H1 (cell line): Measurements from ENCODE around the gene TMEM179B. TPM values are rescaled to one million over a fixed set of nuclear protein-coding genes. Genes with fewer than 3 reads are reported as not detected.

Experiments used
- CTCF ChIA-PET: fragments of 300-600 bp; sonication (Branson Sonifier 250); formaldehyde crosslinking; loops from one replicate; lab custom pipeline; 2021; ENCODE audit not compliant: partially characterized antibody; lab: Charles Lee
- POLR2A ChIA-PET: fragments of 300-600 bp; sonication (Branson Sonifier 250); formaldehyde crosslinking; loops from one replicate; lab custom pipeline; 2021; ENCODE audit warnings: inconsistent platforms; ENCODE audit not compliant: partially characterized antibody; lab: Charles Lee
- DNase-seq, 2 experiments: peaks; one replicate each; pipeline versions ENCODE4 v3.0.0 to v3.0.0-alpha.2; 2010 to 2022; ENCODE audit warnings: low spot score in 2 of 2, low read depth in 1 of 2, mixed read lengths in 1 of 2
- FAIRE-seq: peaks from 2 replicates; lab custom pipeline; 2011; peaks lifted over from hg19 to GRCh38; lab: Jason Lieb, UNC
- H2AFZ ChIP-seq: 2 replicates; pipeline ENCODE4 v1.8.1; 2012; ENCODE audit warnings: low read length, inconsistent platforms
- H2AK5ac ChIP-seq: 2 replicates; pipeline ENCODE4 v1.6.1; 2013; ENCODE audit warnings: low read depth, low read length
- H2BK120ac ChIP-seq: replicated peaks from 2 replicates; pipeline ENCODE3; 2013; ENCODE audit warnings: low read depth, low read length, inconsistent platforms
- H2BK12ac ChIP-seq: 2 replicates; pipeline ENCODE4 v1.6.1; 2013; ENCODE audit warnings: low read depth, low read length
- H2BK15ac ChIP-seq: 2 replicates; pipeline ENCODE4 v1.6.1; 2013; ENCODE audit warnings: low read length
- H2BK20ac ChIP-seq: 2 replicates; pipeline ENCODE4 v1.6.1; 2013; ENCODE audit warnings: low read length
- H2BK5ac ChIP-seq: 2 replicates; pipeline ENCODE4 v1.6.1; 2013; ENCODE audit warnings: low read depth, low read length
- H3K14ac ChIP-seq: 2 replicates; pipeline ENCODE4 v1.6.1; 2013; ENCODE audit warnings: inconsistent platforms; ENCODE audit not compliant: insufficient read length
- H3K18ac ChIP-seq: 2 replicates; pipeline ENCODE4 v1.6.1; 2013; ENCODE audit warnings: low read length; ENCODE audit errors: extremely low read depth
- H3K23ac ChIP-seq: 2 replicates; pipeline ENCODE4 v1.6.1; 2013; ENCODE audit warnings: inconsistent platforms; ENCODE audit not compliant: insufficient read length
- H3K23me2 ChIP-seq: 2 replicates; pipeline ENCODE4 v1.6.1; 2013; ENCODE audit warnings: low read depth, low read length
- H3K27ac ChIP-seq: 2 replicates; pipeline ENCODE4 v1.6.1; 2011; ENCODE audit warnings: low read depth, low read length, inconsistent platforms
- H3K27me3 ChIP-seq, 4 experiments: replicated peaks in 1 of 4; 1 replicate in 1 of 4; 2 replicates in 3 of 4; pipeline versions ENCODE4 v1.6.1 to v1.8.1; 2011 to 2013; ENCODE audit warnings: low read length in 3 of 4, mild to moderate bottlenecking in 3 of 4, inconsistent platforms in 2 of 4, mixed read lengths in 2 of 4, moderate library complexity in 1 of 4; ENCODE audit not compliant: control insufficient read depth in 3 of 4, insufficient read depth in 3 of 4; ENCODE audit errors: extremely low read depth in 1 of 4
- H3K36me3 ChIP-seq, 4 experiments: 2 replicates each; pipeline versions ENCODE4 v1.6.1 to v1.8.1; 2011 to 2013; ENCODE audit warnings: mild to moderate bottlenecking in 4 of 4, low read length in 3 of 4, moderate library complexity in 2 of 4, control low read depth in 1 of 4, inconsistent platforms in 1 of 4; ENCODE audit not compliant: insufficient read depth in 4 of 4, control insufficient read depth in 2 of 4
- H3K4ac ChIP-seq: replicated peaks from 2 replicates; pipeline ENCODE3; 2013; ENCODE audit warnings: low read length, low read depth, mixed read lengths, inconsistent platforms; ENCODE audit not compliant: insufficient read length
- H3K4me1 ChIP-seq, 4 experiments: replicated peaks in 1 of 4; 1 replicate in 1 of 4; 2 replicates in 3 of 4; pipeline versions ENCODE4 v1.6.1 to v1.8.1; 2011 to 2013; ENCODE audit warnings: low read length in 3 of 4, inconsistent platforms in 2 of 4, mixed read lengths in 1 of 4; ENCODE audit not compliant: insufficient read depth in 4 of 4, control insufficient read depth in 3 of 4
- H3K4me2 ChIP-seq, 2 experiments: 2 replicates each; pipeline versions ENCODE4 v1.6.1 to v1.8.1; 2011 to 2013; ENCODE audit warnings: low read depth in 2 of 2, low read length in 2 of 2, control low read depth in 1 of 2, inconsistent platforms in 1 of 2, mild to moderate bottlenecking in 1 of 2; ENCODE audit not compliant: insufficient read depth in 1 of 2
- H3K4me3 ChIP-seq, 4 experiments: fragments of 200-600, 300-600 bp in 1 of 4; sonication (generic), shearing (Covaris generic), sonication (Bioruptor Twin) in 1 of 4; 2 replicates each; pipeline versions ENCODE4 v1.5.1 to v1.8.1; 2011 to 2016; ENCODE audit warnings: low read length in 4 of 4, low read depth in 3 of 4, control low read depth in 2 of 4, inconsistent platforms in 2 of 4, mild to moderate bottlenecking in 2 of 4, mixed read lengths in 1 of 4, moderate library complexity in 1 of 4; ENCODE audit not compliant: insufficient read depth in 2 of 4; ENCODE audit errors: extremely low read depth in 1 of 4
- H3K56ac ChIP-seq: replicated peaks from 2 replicates; pipeline ENCODE3; 2013; ENCODE audit warnings: low read depth, mild to moderate bottlenecking, mixed read lengths, low read length, inconsistent platforms; ENCODE audit not compliant: insufficient read length
- H3K79me1 ChIP-seq: 2 replicates; pipeline ENCODE4 v1.6.1; 2013; ENCODE audit warnings: low read depth, low read length, control low read depth
- H3K79me2 ChIP-seq, 2 experiments: 2 replicates each; pipeline versions ENCODE4 v1.6.1 to v1.8.1; 2012 to 2013; ENCODE audit warnings: low read length in 2 of 2, mild to moderate bottlenecking in 2 of 2, inconsistent platforms in 1 of 2; ENCODE audit not compliant: insufficient read depth in 2 of 2, control insufficient read depth in 1 of 2
- H3K9ac ChIP-seq, 4 experiments: replicated peaks in 1 of 4; 1 replicate in 1 of 4; 2 replicates in 3 of 4; pipeline versions ENCODE4 v1.6.1 to v1.8.1; 2011 to 2013; ENCODE audit warnings: low read depth in 3 of 4, low read length in 3 of 4, control low read depth in 2 of 4, mild to moderate bottlenecking in 2 of 4, moderate library complexity in 2 of 4, inconsistent platforms in 1 of 4; ENCODE audit errors: extremely low read depth in 1 of 4
- H3K9me3 ChIP-seq, 2 experiments: 2 replicates each; pipeline versions ENCODE4 v1.6.1 to v1.8.1; 2012 to 2013; ENCODE audit warnings: mild to moderate bottlenecking in 2 of 2, moderate library complexity in 2 of 2, control low read depth in 1 of 2, inconsistent platforms in 1 of 2, low read depth in 1 of 2, low read length in 1 of 2, mixed read lengths in 1 of 2; ENCODE audit not compliant: insufficient read depth in 2 of 2
- H4K20me1 ChIP-seq, 2 experiments: replicated peaks in 1 of 2; 2 replicates each; pipeline versions ENCODE3 to v1.8.1; 2011 to 2013; ENCODE audit warnings: inconsistent platforms in 2 of 2, low read length in 2 of 2, mild to moderate bottlenecking in 1 of 2; ENCODE audit not compliant: insufficient read depth in 2 of 2, control insufficient read depth in 1 of 2
- H4K5ac ChIP-seq: 2 replicates; pipeline ENCODE4 v1.6.1; 2013; ENCODE audit warnings: low read length, low read depth, mixed read lengths, inconsistent platforms; ENCODE audit not compliant: insufficient read length
- H4K8ac ChIP-seq: 2 replicates; pipeline ENCODE4 v1.8.0; 2013; ENCODE audit warnings: mild to moderate bottlenecking, moderate library complexity, low read length, inconsistent platforms; ENCODE audit not compliant: insufficient read depth; ENCODE audit errors: extremely low read depth
- H4K91ac ChIP-seq: replicated peaks from 2 replicates; pipeline ENCODE3; 2013; ENCODE audit warnings: low read length, mixed read lengths, inconsistent platforms; ENCODE audit not compliant: insufficient read length
- ASH2L ChIP-seq: fragments of 200-600, 300-600 bp; sonication (generic); IDR thresholded peaks from one replicate; pipeline ENCODE4 v1.7.1; 2017; ENCODE audit warnings: low read length
- CHD2 ChIP-seq: IDR thresholded peaks from 2 replicates; pipeline ENCODE4 v1.6.1; 2012; ENCODE audit warnings: low read length, improper control_type of control experiment
- CREB1 ChIP-seq: IDR thresholded peaks from 2 replicates; pipeline ENCODE4 v1.6.1; 2012; ENCODE audit warnings: inconsistent platforms
- CTBP2 ChIP-seq: IDR thresholded peaks from 2 replicates; pipeline ENCODE4 v1.7.0; 2011; ENCODE audit warnings: borderline replicate concordance, mild to moderate bottlenecking, moderate library complexity, mixed read lengths, low read length; ENCODE audit not compliant: insufficient read depth, insufficient read length
- GTF2F1 ChIP-seq: IDR thresholded peaks from 2 replicates; pipeline ENCODE4 v1.6.1; 2012; ENCODE audit warnings: low read depth, low read length, improper control_type of control experiment, borderline replicate concordance
- KDM5A ChIP-seq: fragments of 200-600 bp; IDR thresholded peaks from 2 replicates; pipeline ENCODE4 v1.7.1; 2012; ENCODE audit warnings: mild to moderate bottlenecking, low read length, inconsistent platforms, mixed read lengths
- MAX ChIP-seq: IDR thresholded peaks from 2 replicates; pipeline ENCODE4 v1.6.1; 2012; ENCODE audit warnings: inconsistent platforms
- SIN3A ChIP-seq, 2 experiments: IDR thresholded peaks in 1 of 2; conservative IDR thresholded peaks in 1 of 2; 2 replicates each; pipeline ENCODE4 v1.6.1; 2011 to 2012; ENCODE audit warnings: low read length in 2 of 2, improper control_type of control experiment in 1 of 2, low read depth in 1 of 2, mild to moderate bottlenecking in 1 of 2
- TAF7 ChIP-seq: optimal IDR thresholded peaks from 2 replicates; pipeline ENCODE3; 2011; ENCODE audit warnings: low read depth, mild to moderate bottlenecking, inconsistent platforms, low read length, moderate library complexity, borderline replicate concordance
- TCF12 ChIP-seq: IDR thresholded peaks from 2 replicates; pipeline ENCODE4 v1.6.1; 2011; ENCODE audit warnings: low read depth, mild to moderate bottlenecking, low read length
- WGBS, 2 experiments: shearing (Covaris generic) in 1 of 2; methylation state at CpG; one replicate each; pipeline versions ENCODE4 v1.1.6 to v1.1.7; 2013 to 2015; ENCODE audit warnings: low lambda C conversion rate in 2 of 2, mixed read lengths in 2 of 2, inconsistent platforms in 1 of 2, low coverage in 1 of 2, missing lambda C conversion rate in 1 of 2; ENCODE audit not compliant: insufficient replicate concordance in 2 of 2, insufficient coverage in 1 of 2, insufficient read length in 1 of 2; ENCODE audit errors: extremely low coverage in 1 of 2, missing lambda C conversion rate in 1 of 2; 5-methylcytosine and 5-hydroxymethylcytosine counted together
- polyA plus RNA-seq, 7 experiments: library from polyadenylated mRNA; depleted of rRNA in 3 of 7; stranded (reverse) in 5 of 7; unstranded in 2 of 7; fragments of >200 nt in 5 of 7; fragments of 200-250 nt in 2 of 7; gene quantifications; 1 replicate in 5 of 7; 2 replicates in 1 of 7; 4 replicates in 1 of 7; pipeline versions ENCODE4 v1.2.1 to v1.2.3, GENCODE V29; 2011 to 2013; ENCODE audit warnings: missing spikeins in 2 of 7, mixed read lengths in 2 of 7
- total RNA-seq: library from RNA; stranded (reverse); fragmentation: NEBNext Ultra II Directional; extraction: Animal tissue kit (Norgen Biotek cat#: 25700); gene quantifications from 2 replicates; pipeline ENCODE4 v1.2.1, GENCODE V29; 2021

TMEM179B gene
- total and polyA plus RNA-seq, 2 of the 8 experiments (the other 6 are each of a cell fraction or from before 2014, with no cell fraction given): 18.6 to 62.2 TPM

GRCh38 chr11:62839050-62839945 lies 52.1 kb downstream of the TMEM179B start, which contains the start of gene WDR74:
Gene WDR74 (minus strand): TSS chr11:62839590. CDS start chr11:62839570, 20 bp downstream.
- H2AK5ac ChIP-seq: peak within 1 kb of the TSS; percentile 9; the same call in 1 of the 2 replicates
- DNase-seq (peak; percentile 73 to 91), FAIRE-seq (no peak)
- H2AFZ ChIP-seq: no peak within 1 kb of the TSS
- H4K8ac ChIP-seq: peak within 1 kb of the TSS; percentile 96
- H3K36me3 ChIP-seq: peaks cover 15 to 26% (median 22%) of the 10 kb centered on the region in 4 experiments
- H3K79me2 ChIP-seq: peaks cover 0 to 26% of the 10 kb centered on the region in 2 experiments; a peak in 2 of 4 replicates
- no peaks in the 10 kb centered on the region for H3K27me3 ChIP-seq
- no peaks in the 10 kb centered on the region for H3K9me3 ChIP-seq
- peak within 1 kb of the TSS; percentile 24 for H2BK120ac ChIP-seq
- peak within 1 kb of the TSS; percentile 47; the same call in 1 of the 2 replicates for H2BK15ac ChIP-seq
- H3K23ac ChIP-seq: no peak within 1 kb of the TSS
- peak within 1 kb of the TSS; percentile 69 to 95 (median 86) for H3K4me3 ChIP-seq
- H3K9ac ChIP-seq: peak within 1 kb of the TSS; percentile 90 to 95 (median 92)
- peak within 1 kb of the TSS; percentile 87 for H3K27ac ChIP-seq
- H3K79me1 ChIP-seq: peaks cover 3% of the 10 kb centered on the region; the same call in 1 of the 2 replicates
- CTCF ChIA-PET: interaction anchor here (0.9 to 2.2 kb wide), 4 partner anchors 9 to 50 kb away, joined by 3 to 5 read pairs (median 4); partner anchors contain the start of gene SLC3A2
- H2BK20ac ChIP-seq: no peak within 1 kb of the TSS
- peak within 1 kb of the TSS; percentile 92 for H2BK12ac ChIP-seq
- WGBS, 2 experiments: 1% methylated on average over 59 of the region's 62 CpGs; no CpG with 5 or more reads in 1 of the 2 experiments
- H3K56ac ChIP-seq: peak within 1 kb of the TSS; percentile 91
- no peak within 1 kb of the TSS for H3K14ac ChIP-seq
- peaks cover 20% of the 10 kb centered on the region for H3K23me2 ChIP-seq
- peaks cover 2 to 7% of the 10 kb centered on the region in 2 experiments for H4K20me1 ChIP-seq
- peak within 1 kb of the TSS; percentile 96 for H2BK5ac ChIP-seq
- peaks cover 0 to 5% (median 1%) of the 10 kb centered on the region in 4 experiments; a peak in 2 of 7 replicates for H3K4me1 ChIP-seq
- peak within 1 kb of the TSS; percentile 75 for H3K18ac ChIP-seq
- POLR2A ChIA-PET: interaction anchor here (1.0 to 20.0 kb wide), 24 partner anchors 7 to 248 kb away, joined by 3 to 2104 read pairs (median 24); partner anchors contain the start of genes BSCL2, C11orf98, CSKMT and GNG3
- H3K4me2 ChIP-seq: peak within 1 kb of the TSS; percentile 89 to 99
- H4K91ac ChIP-seq: peak within 1 kb of the TSS; percentile 98
- peak within 1 kb of the TSS; percentile 98 for H3K4ac ChIP-seq
- peak within 1 kb of the TSS; percentile 79 for H4K5ac ChIP-seq
- TF ChIP-seq SIN3A (conservative IDR thresholded peaks at IDR 0.05 in 1 of 2, IDR thresholded peaks at IDR 0.05 in 1 of 2; ENCODE audit: low read depth in 1 of 2, low read length in 2 of 2): peak; percentile 99 to 100
- TF ChIP-seq CREB1: peak; percentile 99
- TF ChIP-seq TAF7: peak; percentile 93
- TF ChIP-seq ASH2L: peak; percentile 95
- 0 out of 2 replicates have a peak, but pooled peaks have one; percentile 22 for TF ChIP-seq TCF12
- TF ChIP-seq KDM5A: peak; percentile 97
- peak; percentile 62 for TF ChIP-seq CTBP2
- peak; percentile 99 for TF ChIP-seq MAX
- peak; percentile 30; the same call in 1 of the 2 replicates for TF ChIP-seq GTF2F1
- TF ChIP-seq CHD2: peak; percentile 54; the same call in 1 of the 2 replicates
